ENCODE measurements around the gene ZHX3. TPM values are rescaled to one million over a fixed set of nuclear protein-coding genes. Genes with fewer than 3 reads are reported as not detected.

The ZHX3 gene
- total RNA-seq, 1 donor from 2014 or later = 13.9 TPM

GRCh38 chr20:41334036-41334435, 16.5 kb upstream of the ZHX3 start:
- Mint-ChIP-seq H3K36me3 (no peaks in the 10 kb centered on the region), H3K27ac (no peak overlapping the region), H3K4me1 (peaks cover 7% of the 10 kb centered on the region), H3K27me3 (ENCODE audit: low read depth) (no peaks in the 10 kb centered on the region), H3K9me3 (no peaks in the 10 kb centered on the region), H3K4me3 (no peak overlapping the region)
- no peak for DNase-seq (ENCODE audit: low spot score in 2 of 2, unreplicated experiment in 2 of 2)
- no peak for TF ChIP-seq CTCF (IDR thresholded peaks at IDR 0.05; ENCODE audit: unreplicated experiment)

- Mint-ChIP-seq H3K4me3 (no peak overlapping the region), H3K36me3 (no peaks in the 10 kb centered on the region), H3K4me1 (peaks cover 10% of the 10 kb centered on the region), H3K27me3 (ENCODE audit: low read depth) (no peaks in the 10 kb centered on the region), H3K27ac (no peak overlapping the region), H3K9me3 (no peaks in the 10 kb centered on the region)
- DNase-seq (ENCODE audit: low spot score in 2 of 2, unreplicated experiment in 2 of 2) = no peak
- TF ChIP-seq CTCF (IDR thresholded peaks at IDR 0.05; ENCODE audit: unreplicated experiment) = no peak
Observed at GRCh38 chr20:41331731-41332130, 14.2 kb upstream of the ZHX3 start.

GRCh38 chr20:41330941-41331340, 13.4 kb upstream of the ZHX3 start:
- TF ChIP-seq CTCF (IDR thresholded peaks at IDR 0.05; ENCODE audit: unreplicated experiment) = no peak
- Mint-ChIP-seq H3K27me3 (ENCODE audit: low read depth) (no peaks in the 10 kb centered on the region), H3K4me3 (no peak overlapping the region), H3K9me3 (no peaks in the 10 kb centered on the region), H3K36me3 (no peaks in the 10 kb centered on the region), H3K4me1 (peaks cover 10% of the 10 kb centered on the region), H3K27ac (no peak overlapping the region)
- no peak for DNase-seq (ENCODE audit: low spot score in 2 of 2, unreplicated experiment in 2 of 2)

GRCh38 chr20:41330343-41330720, 12.8 kb upstream of the ZHX3 start:
- Mint-ChIP-seq H3K4me3 (no peak overlapping the region), H3K36me3 (no peaks in the 10 kb centered on the region), H3K27ac (no peak overlapping the region), H3K4me1 (peaks cover 10% of the 10 kb centered on the region), H3K27me3 (ENCODE audit: low read depth) (no peaks in the 10 kb centered on the region), H3K9me3 (no peaks in the 10 kb centered on the region)
- no peak for DNase-seq (ENCODE audit: low spot score in 2 of 2, unreplicated experiment in 2 of 2)
- TF ChIP-seq CTCF (IDR thresholded peaks at IDR 0.05; ENCODE audit: unreplicated experiment) = no peak

- DNase-seq (ENCODE audit: low spot score in 2 of 2, unreplicated experiment in 2 of 2) = no peak
- no peak overlapping the region for H3K4me3 Mint-ChIP-seq
- H3K27ac Mint-ChIP-seq = peak overlapping the region; percentile 10
Observed at GRCh38 chr20:41329435-41330342, 12.2 kb upstream of the ZHX3 start.

More at GRCh38 chr20:41329435-41330342, 12.2 kb upstream of the ZHX3 start:
- no peaks in the 10 kb centered on the region for H3K9me3 Mint-ChIP-seq
- peaks cover 10% of the 10 kb centered on the region for H3K4me1 Mint-ChIP-seq
- H3K27me3 Mint-ChIP-seq (ENCODE audit: low read depth) = no peaks in the 10 kb centered on the region
- no peaks in the 10 kb centered on the region for H3K36me3 Mint-ChIP-seq
- no peak for TF ChIP-seq CTCF (IDR thresholded peaks at IDR 0.05; ENCODE audit: unreplicated experiment)
